HG02798 (cell line): ENCODE measurements around the gene CRBN.

Source experiments
- ATAC-seq: cut with Tn5 transposase; IDR thresholded peaks from one replicate; pipeline ENCODE4 v1.9.1; 2021; ENCODE audit warnings: mild to moderate bottlenecking; ENCODE audit not compliant: unreplicated experiment, poor library complexity

The CRBN gene

GRCh38 chr3:3179407-3180094 is at the start of gene CRBN:
Gene CRBN (minus strand): TSS chr3:3179691. CDS start chr3:3179687, 4 bp downstream.
- ATAC-seq: peak; percentile 99

GRCh38 chr3:3227640-3228039 is 48.1 kb upstream of the CRBN start:
- no peak for ATAC-seq

GRCh38 chr3:3221528-3221927 is 42.0 kb upstream of the CRBN start:
- no peak for ATAC-seq

- ATAC-seq: no peak
These were observed 36.9 kb upstream of the CRBN start for GRCh38 chr3:3216401-3216800.

- ATAC-seq: no peak
These were observed 33.4 kb upstream of the CRBN start for GRCh38 chr3:3212781-3213440.

- ATAC-seq: no peak
These were observed 30.2 kb upstream of the CRBN start for GRCh38 chr3:3209714-3210113.

- ATAC-seq: no peak
These were observed 29.6 kb upstream of the CRBN start for GRCh38 chr3:3209057-3209456.

GRCh38 chr3:3201611-3202010 is 22.1 kb upstream of the CRBN start:
- ATAC-seq: peak; percentile 92

- peak; percentile 64 for ATAC-seq
These were observed 21.2 kb upstream of the CRBN start for GRCh38 chr3:3200632-3201212.

- ATAC-seq: no peak
These were observed 19.8 kb upstream of the CRBN start for GRCh38 chr3:3199306-3199705.

GRCh38 chr3:3196148-3196861 is 16.8 kb upstream of the CRBN start:
- no peak for ATAC-seq

- no peak for ATAC-seq
These were observed 15.4 kb upstream of the CRBN start for GRCh38 chr3:3194861-3195260.

GRCh38 chr3:3192286-3192675 is 12.8 kb upstream of the CRBN start:
- ATAC-seq: no peak

GRCh38 chr3:3191675-3192285 is 12.3 kb upstream of the CRBN start:
- no peak for ATAC-seq

GRCh38 chr3:3189961-3190360 is 10.5 kb upstream of the CRBN start:
- no peak for ATAC-seq

GRCh38 chr3:3189102-3189727 is 9.7 kb upstream of the CRBN start:
- ATAC-seq: no peak

GRCh38 chr3:3184876-3185275 is 5.4 kb upstream of the CRBN start:
- no peak for ATAC-seq

GRCh38 chr3:3180456-3180855 is 965 bp upstream of the CRBN start:
- no peak for ATAC-seq

- ATAC-seq: no peak
These were observed 778 bp downstream of the CRBN start for GRCh38 chr3:3178498-3179328.
